Naive thymus-derived CD4-positive, alpha-beta T cell (primary cell): ENCODE measurements around the gene RBM42. TPM values are rescaled to one million over a fixed set of nuclear protein-coding genes. Genes with fewer than 3 reads are reported as not detected.
A peak's percentile ranks its signal among the peaks of the same experiment; 100 is the strongest.

ENCODE experiments used
- ATAC-seq: fragments of 150-1000 bp; cut with Tn5 transposase; 2 replicates; pipeline ENCODE4 v1.10.0; 2021; ENCODE audit warnings: mild to moderate bottlenecking, moderate library complexity
- CTCF ChIA-PET: fragments of 350-600 bp; sonication (Branson Sonifier 250); formaldehyde crosslinking; loops from one replicate; lab custom pipeline; 2021; ENCODE audit warnings: antibody characterized with exemption; lab: Charles Lee
- POLR2A ChIA-PET: fragments of 350-600 bp; sonication (Branson Sonifier 250); formaldehyde crosslinking; loops from one replicate; lab custom pipeline; 2021; ENCODE audit warnings: antibody characterized with exemption, inconsistent platforms; lab: Charles Lee
- DNase-seq, 9 donors: peaks; one replicate each; pipeline versions ENCODE4 v3.0.0 to v3.0.0-alpha.2; 2020 to 2022; ENCODE audit warnings: mixed read lengths in 1 of 9
- H3K27ac ChIP-seq: one replicate; pipeline ENCODE4 v1.7.0; 2013; ENCODE audit warnings: mild to moderate bottlenecking, low read depth, low read length, moderate library complexity
- H3K27me3 ChIP-seq, 2 donors: one replicate each; pipeline ENCODE4 v1.7.0; 2013; ENCODE audit warnings: low read length in 2 of 2, mild to moderate bottlenecking in 2 of 2, moderate library complexity in 2 of 2; ENCODE audit not compliant: control insufficient read depth in 2 of 2, insufficient read depth in 2 of 2
- H3K36me3 ChIP-seq, 3 experiments: 1 replicate in 2 of 3; 2 replicates in 1 of 3; pipeline ENCODE4 v1.7.0; 2013; ENCODE audit warnings: low read length in 3 of 3, mild to moderate bottlenecking in 3 of 3, moderate library complexity in 1 of 3; ENCODE audit not compliant: insufficient read depth in 3 of 3, control insufficient read depth in 2 of 3
- H3K4me1 ChIP-seq, 2 donors: one replicate each; pipeline ENCODE4 v1.7.0; 2013; ENCODE audit warnings: low read length in 2 of 2, mild to moderate bottlenecking in 2 of 2, moderate library complexity in 1 of 2; ENCODE audit not compliant: control insufficient read depth in 2 of 2, insufficient read depth in 2 of 2
- H3K4me3 ChIP-seq: 2 replicates; pipeline ENCODE4 v1.7.0; 2013; ENCODE audit warnings: mild to moderate bottlenecking, low read length
- H3K9me3 ChIP-seq, 3 experiments: 1 replicate in 2 of 3; 2 replicates in 1 of 3; pipeline ENCODE4 v1.7.0; 2013; ENCODE audit warnings: low read length in 3 of 3; ENCODE audit not compliant: control insufficient read depth in 2 of 3
- H3K27ac Mint-ChIP-seq, 9 donors: one replicate each; pipeline ENCODE4 v1.8.0; 2020 to 2022; ENCODE audit warnings: mixed read lengths in 9 of 9, mild to moderate bottlenecking in 8 of 9, moderate library complexity in 5 of 9, inconsistent platforms in 2 of 9
- H3K27me3 Mint-ChIP-seq, 5 donors: one replicate each; pipeline ENCODE4 v1.8.0; 2021 to 2022; ENCODE audit warnings: mixed read lengths in 5 of 5, mild to moderate bottlenecking in 1 of 5
- H3K36me3 Mint-ChIP-seq, 5 donors: one replicate each; pipeline ENCODE4 v1.8.0; 2020 to 2022; ENCODE audit warnings: mixed read lengths in 5 of 5, mild to moderate bottlenecking in 3 of 5, inconsistent platforms in 1 of 5
- H3K4me1 Mint-ChIP-seq, 7 donors: one replicate each; pipeline ENCODE4 v1.8.0; 2020 to 2022; ENCODE audit warnings: mixed read lengths in 7 of 7, mild to moderate bottlenecking in 3 of 7, inconsistent platforms in 1 of 7
- H3K4me3 Mint-ChIP-seq, 10 donors: one replicate each; pipeline ENCODE4 v1.8.0; 2020 to 2022; ENCODE audit warnings: mild to moderate bottlenecking in 10 of 10, mixed read lengths in 10 of 10, moderate library complexity in 6 of 10, inconsistent platforms in 2 of 10
- H3K9me3 Mint-ChIP-seq, 11 donors: one replicate each; pipeline ENCODE4 v1.8.0; 2020 to 2022; ENCODE audit warnings: mixed read lengths in 11 of 11, mild to moderate bottlenecking in 4 of 11, inconsistent platforms in 1 of 11, moderate library complexity in 1 of 11
- intact Hi-C, 2 donors: fragments of 100-400 bp; cut with micrococcal nuclease; formaldehyde crosslinking; loops; one replicate each; pipeline ENCODE4 v1.15.1; 2023
- polyA plus RNA-seq, 2 donors: library from polyadenylated mRNA; unstranded; fragments of 300-500 nt; fragmentation: Illumina TruSeq; gene quantifications; one replicate each; pipeline ENCODE4 v1.2.3, GENCODE V29; 2021
- total RNA-seq, 6 experiments: library from RNA in 5 of 6; stranded (reverse) in 5 of 6; gene quantifications; 1 replicate in 5 of 6; 2 replicates in 1 of 6; pipeline ENCODE4 v1.2.3 and lab custom pipeline; 2021 to 2026

RBM42 gene
- total RNA-seq = 10 to 100 TPM; 39.0 to 98.2 (median 51.3) TPM
- polyA plus RNA-seq = 10 to 100 TPM; 48.7 to 49.8 TPM
- total RNA-seq (lab: John Stamatoyannopoulos, UW) = 26.5 reads per million, percentile 57 among the genes with 10 or more reads in this experiment

- ChIA-PET POLR2A (interaction anchor here (0.6 to 1.2 kb wide), 6 partner anchors 15 to 272 kb away, joined by 3 to 5 read pairs (median 4); partner anchors contain the start of genes HAUS5, PSENEN and U2AF1L4), CTCF (no interaction called here)
- H3K4me1 ChIP-seq = peaks cover 6 to 15% of the 10 kb centered on the region in 2 donors
- DNase-seq (peak; percentile 87 to 98 (median 97)), ATAC-seq (peak; percentile 100)
- Mint-ChIP-seq H3K9me3 (peaks cover 0 to 3% (median 0%) of the 10 kb centered on the region in 11 donors), H3K4me1 (peaks cover 12 to 35% (median 25%) of the 10 kb centered on the region in 7 donors), H3K4me3 (peak within 1 kb of the TSS; percentile 91 to 100 (median 98)), H3K36me3 (peaks cover 14 to 29% (median 18%) of the 10 kb centered on the region in 5 donors), H3K27me3 (no peaks in the 10 kb centered on the region), H3K27ac (peak within 1 kb of the TSS; percentile 92 to 100 (median 99))
- peaks cover 15 to 40% (median 22%) of the 10 kb centered on the region in 3 experiments for H3K36me3 ChIP-seq
- H3K27ac ChIP-seq = peak within 1 kb of the TSS; percentile 89
- intact Hi-C loops = loop anchor here (1.0 to 5.0 kb wide), 10 partner anchors 15 to 488 kb away; partner anchors contain the start of genes COX6B1 (in 2 of the 2), HAUS5 (in 2 of the 2), TMEM147 (in 2 of the 2) and KMT2B (in 1 of the 2)
- peak within 1 kb of the TSS; percentile 89 for H3K4me3 ChIP-seq
- H3K9me3 ChIP-seq = no peaks in the 10 kb centered on the region
- H3K27me3 ChIP-seq = no peaks in the 10 kb centered on the region
Observed at GRCh38 chr19:35628565-35629331, at the start of gene RBM42. RBM42 (plus strand) TSS chr19:35629036; CDS start chr19:35629154, 118 bp downstream.

GRCh38 chr19:35582760-35583159 lies 46.1 kb upstream of the RBM42 start:
- H3K4me3 Mint-ChIP-seq = no peak overlapping the region

GRCh38 chr19:35585848-35586247 lies 43.0 kb upstream of the RBM42 start, which contains the start of gene PMIS2:
PMIS2 (plus strand) TSS chr19:35586173; CDS start chr19:35586260, 87 bp downstream.
- ChIA-PET POLR2A (no interaction called here), CTCF (no interaction called here)
- Mint-ChIP-seq H3K27me3 (peaks cover 12 to 25% (median 14%) of the 10 kb centered on the region in 5 donors), H3K36me3 (no peaks in the 10 kb centered on the region), H3K9me3 (peaks cover 0 to 2% (median 0%) of the 10 kb centered on the region in 11 donors), H3K27ac (peak within 1 kb of the TSS in 1 of 9 donors; percentile 62), H3K4me3 (no peak within 1 kb of the TSS), H3K4me1 (no peaks in the 10 kb centered on the region)
- H3K9me3 ChIP-seq = no peaks in the 10 kb centered on the region
- intact Hi-C loops = no loop called here
- no peaks in the 10 kb centered on the region for H3K4me1 ChIP-seq
- no peak within 1 kb of the TSS for H3K27ac ChIP-seq
- no peak within 1 kb of the TSS for H3K4me3 ChIP-seq
- no peaks in the 10 kb centered on the region for H3K36me3 ChIP-seq
- ATAC-seq (peak; percentile 37), DNase-seq (no peak)
- H3K27me3 ChIP-seq = no peaks in the 10 kb centered on the region

More at GRCh38 chr19:35582760-35583159, 46.1 kb upstream of the RBM42 start:
- H3K36me3 ChIP-seq = no peaks in the 10 kb centered on the region
- intact Hi-C loops = no loop called here
- POLR2A ChIA-PET = no interaction called here
- Mint-ChIP-seq H3K36me3 (peaks cover 0 to 6% (median 0%) of the 10 kb centered on the region in 5 donors), H3K27me3 (peaks cover 12 to 31% (median 18%) of the 10 kb centered on the region in 5 donors), H3K9me3 (peaks cover 0 to 9% (median 2%) of the 10 kb centered on the region in 11 donors), H3K27ac (no peak overlapping the region), H3K4me1 (no peaks in the 10 kb centered on the region)
- no peaks in the 10 kb centered on the region for H3K4me1 ChIP-seq
- DNase-seq (no peak), ATAC-seq (no peak)
- CTCF ChIA-PET = no interaction called here
- no peak overlapping the region for H3K27ac ChIP-seq
- no peaks in the 10 kb centered on the region for H3K9me3 ChIP-seq
- no peak overlapping the region for H3K4me3 ChIP-seq
- no peaks in the 10 kb centered on the region for H3K27me3 ChIP-seq

GRCh38 chr19:35587321-35587720 lies 41.5 kb upstream of the RBM42 start:
- ChIA-PET CTCF (no interaction called here), POLR2A (no interaction called here)
- no peaks in the 10 kb centered on the region for H3K36me3 ChIP-seq
- H3K27ac Mint-ChIP-seq = no peak overlapping the region
- H3K9me3 Mint-ChIP-seq = peaks cover 0 to 2% (median 0%) of the 10 kb centered on the region in 11 donors
- no peak overlapping the region for H3K4me3 Mint-ChIP-seq
- peaks cover 12 to 25% (median 14%) of the 10 kb centered on the region in 5 donors for H3K27me3 Mint-ChIP-seq
- no peak overlapping the region for H3K4me3 ChIP-seq
- H3K27ac ChIP-seq = no peak overlapping the region
- DNase-seq (no peak), ATAC-seq (no peak)
- H3K27me3 ChIP-seq = no peaks in the 10 kb centered on the region
- peaks cover 0 to 3% (median 0%) of the 10 kb centered on the region in 7 donors for H3K4me1 Mint-ChIP-seq
- H3K9me3 ChIP-seq = no peaks in the 10 kb centered on the region
- H3K36me3 Mint-ChIP-seq = no peaks in the 10 kb centered on the region
- H3K4me1 ChIP-seq = no peaks in the 10 kb centered on the region
- intact Hi-C loops = no loop called here

GRCh38 chr19:35590875-35591274 lies 38.0 kb upstream of the RBM42 start:
- intact Hi-C loops = loop anchor here in 1 of 2 donors (5.0 kb wide), 1 partner anchor 44 kb away; the partner anchor contains the start of gene TMEM147
- no peak overlapping the region for H3K4me3 ChIP-seq
- peaks cover 0 to 4% (median 0%) of the 10 kb centered on the region in 7 donors for H3K4me1 Mint-ChIP-seq
- no peaks in the 10 kb centered on the region for H3K9me3 Mint-ChIP-seq
- no peaks in the 10 kb centered on the region for H3K9me3 ChIP-seq
- H3K4me3 Mint-ChIP-seq = no peak overlapping the region
- ChIA-PET CTCF (interaction anchor here (0.7 kb wide), 1 partner anchor 80 kb away, joined by 6 read pairs; no protein-coding TSS in a partner anchor), POLR2A (no interaction called here)
- H3K4me1 ChIP-seq = no peaks in the 10 kb centered on the region
- H3K36me3 ChIP-seq = no peaks in the 10 kb centered on the region
- H3K27ac ChIP-seq = no peak overlapping the region
- no peaks in the 10 kb centered on the region for H3K27me3 ChIP-seq
- DNase-seq (no peak), ATAC-seq (no peak)
- no peaks in the 10 kb centered on the region for H3K36me3 Mint-ChIP-seq
- peaks cover 1 to 11% (median 9%) of the 10 kb centered on the region in 5 donors for H3K27me3 Mint-ChIP-seq
- H3K27ac Mint-ChIP-seq = no peak overlapping the region

- H3K4me1 Mint-ChIP-seq = peaks cover 0 to 10% (median 3%) of the 10 kb centered on the region in 7 donors
- no peaks in the 10 kb centered on the region for H3K36me3 Mint-ChIP-seq
- H3K27ac Mint-ChIP-seq = no peak overlapping the region
- ATAC-seq (no peak), DNase-seq (peak in 5 of 9 donors; percentile 22 to 44 (median 35))
- H3K9me3 ChIP-seq = no peaks in the 10 kb centered on the region
- no peak overlapping the region for H3K4me3 ChIP-seq
- H3K9me3 Mint-ChIP-seq = no peaks in the 10 kb centered on the region
- no peaks in the 10 kb centered on the region for H3K4me1 ChIP-seq
- peaks cover 0 to 9% (median 5%) of the 10 kb centered on the region in 5 donors for H3K27me3 Mint-ChIP-seq
- no peaks in the 10 kb centered on the region for H3K36me3 ChIP-seq
- ChIA-PET CTCF (interaction anchor here (0.6 to 1.8 kb wide), 5 partner anchors 11 to 507 kb away, joined by 3 to 5 read pairs (median 4); no protein-coding TSS in a partner anchor), POLR2A (interaction anchor here (0.6 to 0.7 kb wide), 2 partner anchors 173 to 1406 kb away, joined by 3 read pairs; no protein-coding TSS in a partner anchor)
- intact Hi-C loops = loop anchor here (1.0 to 5.0 kb wide), 3 partner anchors 43 to 82 kb away; partner anchors contain the start of gene TMEM147 (in 1 of the 2)
- no peak overlapping the region for H3K27ac ChIP-seq
- no peaks in the 10 kb centered on the region for H3K27me3 ChIP-seq
- H3K4me3 Mint-ChIP-seq = no peak overlapping the region
Observed at GRCh38 chr19:35592226-35592625, 36.6 kb upstream of the RBM42 start.
